Mucosa of rectum (tissue), 2 donors: Measurements from ENCODE around the gene LRP10.

ENCODE experiments used
- H3K27ac ChIP-seq, 2 donors: one replicate each; pipeline ENCODE4 v1.7.0; 2013; ENCODE audit warnings: inconsistent platforms in 2 of 2, low read depth in 2 of 2, low read length in 2 of 2
- H3K27me3 ChIP-seq, 2 donors: one replicate each; pipeline ENCODE4 v1.7.0; 2013; ENCODE audit warnings: low read length in 2 of 2; ENCODE audit not compliant: control insufficient read depth in 2 of 2, insufficient read depth in 2 of 2
- H3K36me3 ChIP-seq, 2 donors: one replicate each; pipeline ENCODE4 v1.7.0; 2013; ENCODE audit warnings: low read length in 2 of 2; ENCODE audit not compliant: control insufficient read depth in 2 of 2, insufficient read depth in 2 of 2
- H3K4me1 ChIP-seq, 2 donors: one replicate each; pipeline ENCODE4 v1.7.0; 2013; ENCODE audit warnings: low read length in 2 of 2, mild to moderate bottlenecking in 1 of 2; ENCODE audit not compliant: control insufficient read depth in 2 of 2, insufficient read depth in 2 of 2
- H3K4me3 ChIP-seq, 2 donors: one replicate each; pipeline ENCODE4 v1.7.0; 2013; ENCODE audit warnings: low read length in 2 of 2
- H3K9ac ChIP-seq, 2 donors: one replicate each; pipeline ENCODE4 v1.7.0; 2013; ENCODE audit warnings: low read length in 2 of 2, low read depth in 1 of 2, mild to moderate bottlenecking in 1 of 2
- H3K9me3 ChIP-seq, 2 donors: one replicate each; pipeline ENCODE4 v1.7.0; 2013; ENCODE audit warnings: low read length in 2 of 2; ENCODE audit not compliant: control insufficient read depth in 2 of 2
- donor health status: healthy.
- donor health status: Normal muscosa, but diverticular disease.

The LRP10 gene

DNA sequence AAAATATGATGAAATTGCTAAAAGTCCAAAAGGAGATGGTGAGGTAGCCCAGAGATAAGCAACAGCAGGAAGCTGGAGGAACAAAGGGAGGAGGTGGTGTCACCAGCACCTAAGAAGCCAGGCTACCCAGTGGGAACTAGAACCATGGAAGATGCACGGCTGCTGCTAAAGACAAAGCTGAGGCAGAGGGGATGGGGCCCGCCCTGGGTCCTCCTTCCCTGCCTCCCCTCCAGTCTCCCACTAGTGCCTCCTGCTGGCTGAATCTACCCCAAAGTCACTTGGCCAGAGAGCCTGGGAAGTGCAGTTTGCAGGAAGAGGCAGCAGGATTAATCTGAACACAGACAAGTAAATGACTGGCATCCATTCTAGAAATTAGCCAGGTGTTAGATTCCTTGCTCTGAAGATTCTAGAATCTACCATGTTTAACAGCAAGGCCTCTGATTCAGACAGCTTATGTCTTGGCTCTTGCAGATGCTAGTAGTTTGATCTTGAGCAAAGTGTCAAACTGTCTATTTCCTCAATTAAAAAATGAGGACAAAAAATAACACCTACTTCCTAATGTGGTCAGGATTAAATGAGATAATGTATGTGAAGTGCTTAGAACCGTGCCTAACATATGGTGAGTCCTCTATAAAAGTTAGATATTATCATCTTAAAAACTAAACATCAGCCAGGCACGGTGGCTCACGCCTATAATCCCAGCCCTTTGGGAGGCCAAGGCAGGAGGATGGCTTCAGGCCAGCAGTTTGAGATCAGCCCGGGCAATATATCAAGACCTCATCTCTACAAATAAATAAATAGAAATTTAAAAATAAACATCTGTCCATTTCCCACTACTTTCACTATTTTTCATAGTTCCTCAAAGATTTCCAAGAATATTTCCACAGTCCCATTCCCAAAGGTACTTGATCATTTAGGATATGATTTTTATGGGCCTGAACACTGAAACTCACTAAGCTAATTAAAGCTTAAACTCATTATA, 5.8 kb upstream of the LRP10 start:
- no peak overlapping the region for H3K27ac ChIP-seq
- no peak overlapping the region for H3K4me3 ChIP-seq
- no peaks in the 10 kb centered on the region for H3K36me3 ChIP-seq
- no peak overlapping the region for H3K9ac ChIP-seq
- H3K4me1 ChIP-seq = peaks cover 4 to 5% of the 10 kb centered on the region in 2 donors
- no peaks in the 10 kb centered on the region for H3K9me3 ChIP-seq
- H3K27me3 ChIP-seq = no peaks in the 10 kb centered on the region

DNA sequence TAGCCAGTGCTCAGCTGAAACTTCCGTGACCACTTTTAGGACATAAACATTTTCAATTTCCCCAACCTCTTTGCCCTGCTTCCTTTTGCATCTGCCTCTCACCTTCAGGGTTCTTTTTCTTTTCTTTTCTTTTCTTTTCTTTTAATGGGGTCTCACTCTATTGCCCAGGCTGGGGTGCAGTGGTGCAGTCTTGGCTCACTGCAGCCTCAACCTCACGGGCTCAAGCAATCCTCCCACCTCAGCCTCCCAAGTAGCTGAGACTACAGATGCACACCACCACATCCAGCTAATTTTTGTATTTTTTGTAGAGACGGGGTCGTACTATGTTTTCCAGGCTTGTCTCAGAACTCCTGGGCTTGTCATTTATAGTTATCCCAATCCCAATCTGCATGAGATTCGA, 4.7 kb upstream of the LRP10 start:
- no peaks in the 10 kb centered on the region for H3K9me3 ChIP-seq

DNA sequence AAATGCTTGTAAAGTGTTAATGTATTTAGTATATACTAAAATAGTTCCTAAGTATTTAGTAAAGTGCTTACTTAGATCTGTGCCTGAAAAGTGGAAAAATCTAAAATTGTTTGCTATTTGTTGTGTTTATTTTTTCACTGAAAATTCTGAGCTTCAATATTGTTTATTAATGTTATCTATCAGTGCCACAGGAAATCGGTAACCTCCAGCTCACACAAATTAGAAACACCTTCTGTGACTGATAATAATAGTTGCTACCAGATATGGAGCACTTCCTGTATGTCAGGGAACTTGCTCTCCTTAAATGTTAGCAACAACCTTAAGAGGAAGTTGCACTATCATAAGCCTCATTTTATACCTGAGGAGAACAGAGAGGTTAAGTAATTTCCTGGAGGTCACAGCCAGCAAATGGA, 723 bp upstream of the LRP10 start:
- H3K4me1 ChIP-seq = peaks cover 16 to 21% of the 10 kb centered on the region in 2 donors
- peak overlapping the region; percentile 92 to 98 for H3K9ac ChIP-seq

More for the DNA sequence above, 4.7 kb upstream of the LRP10 start:
- no peaks in the 10 kb centered on the region for H3K36me3 ChIP-seq
- H3K27ac ChIP-seq = no peak overlapping the region
- no peaks in the 10 kb centered on the region for H3K27me3 ChIP-seq
- no peak overlapping the region for H3K9ac ChIP-seq
- peaks cover 7 to 9% of the 10 kb centered on the region in 2 donors for H3K4me1 ChIP-seq
- H3K4me3 ChIP-seq = no peak overlapping the region

DNA sequence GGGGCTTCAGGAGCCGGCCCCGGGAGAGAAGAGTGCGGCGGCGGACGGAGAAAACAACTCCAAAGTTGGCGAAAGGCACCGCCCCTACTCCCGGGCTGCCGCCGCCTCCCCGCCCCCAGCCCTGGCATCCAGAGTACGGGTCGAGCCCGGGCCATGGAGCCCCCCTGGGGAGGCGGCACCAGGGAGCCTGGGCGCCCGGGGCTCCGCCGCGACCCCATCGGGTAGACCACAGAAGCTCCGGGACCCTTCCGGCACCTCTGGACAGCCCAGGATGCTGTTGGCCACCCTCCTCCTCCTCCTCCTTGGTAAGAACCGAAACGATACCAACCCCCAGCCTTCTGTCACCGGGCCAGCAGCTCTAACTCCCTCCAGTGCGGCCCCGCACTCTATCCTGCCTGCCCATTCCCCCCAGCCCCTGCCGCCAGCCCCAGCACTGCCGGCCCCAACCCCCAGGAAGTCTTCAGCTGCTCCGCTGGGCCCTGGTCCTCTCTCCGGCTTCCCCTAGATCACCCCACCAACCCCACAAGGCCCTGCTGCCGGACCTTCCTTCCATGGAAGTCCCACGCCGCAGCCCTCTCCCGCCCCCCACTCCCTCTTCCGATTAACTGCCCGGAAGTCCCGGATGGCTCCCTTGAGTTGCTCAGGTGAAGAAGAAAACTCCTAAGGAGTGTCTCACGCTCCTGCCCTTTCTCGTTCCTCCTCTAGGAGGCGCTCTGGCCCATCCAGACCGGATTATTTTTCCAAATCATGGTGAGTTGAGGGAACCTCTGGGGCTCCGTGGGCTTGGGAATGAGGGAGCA, 693 bp downstream of the LRP10 start:
- H3K27ac ChIP-seq = peak overlapping the region; percentile 99 to 100
- no peaks in the 10 kb centered on the region for H3K9me3 ChIP-seq
- peaks cover 33 to 36% of the 10 kb centered on the region in 2 donors for H3K36me3 ChIP-seq
- H3K4me3 ChIP-seq = peak overlapping the region; percentile 90 to 95
- peak overlapping the region; percentile 92 to 98 for H3K9ac ChIP-seq
- H3K27me3 ChIP-seq = no peaks in the 10 kb centered on the region
- H3K4me1 ChIP-seq = peaks cover 16 to 21% of the 10 kb centered on the region in 2 donors

More for the DNA sequence above, 723 bp upstream of the LRP10 start:
- Histone ChIP-seq H3K36me3 (peaks cover 20 to 22% of the 10 kb centered on the region in 2 donors), H3K27ac (peak overlapping the region; percentile 99 to 100), H3K4me3 (peak overlapping the region; percentile 90 to 95), H3K27me3 (no peaks in the 10 kb centered on the region), H3K9me3 (no peaks in the 10 kb centered on the region)

DNA sequence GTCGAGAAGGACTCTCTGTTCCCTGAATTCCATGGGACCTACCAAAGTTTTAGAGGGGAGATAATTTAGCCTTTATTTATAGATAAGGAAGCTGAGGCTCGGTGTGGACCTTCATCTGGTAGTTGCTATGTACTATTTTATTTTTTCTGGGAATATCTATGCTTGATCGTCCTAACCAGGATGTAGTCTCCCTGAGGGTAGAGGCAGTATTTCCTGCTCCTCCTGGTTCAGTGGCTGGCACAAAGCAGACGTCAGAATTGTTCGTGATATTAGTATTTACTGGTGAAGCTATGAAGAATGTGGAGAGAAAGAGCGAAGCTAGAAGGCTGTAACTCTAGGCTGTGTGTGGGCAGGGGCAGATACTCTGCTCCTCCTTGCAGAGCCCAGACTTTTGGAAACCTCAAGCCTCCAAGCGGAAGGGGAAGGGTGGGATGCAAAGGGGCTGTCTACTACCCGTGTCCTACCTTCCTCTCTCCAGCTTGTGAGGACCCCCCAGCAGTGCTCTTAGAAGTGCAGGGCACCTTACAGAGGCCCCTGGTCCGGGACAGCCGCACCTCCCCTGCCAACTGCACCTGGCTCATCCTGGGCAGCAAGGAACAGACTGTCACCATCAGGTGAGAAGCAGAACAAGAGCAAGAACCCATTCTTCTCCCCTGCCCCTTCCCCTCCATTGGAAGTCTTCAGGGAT, 1.4 kb downstream of the LRP10 start:
- H3K4me3 ChIP-seq = peak overlapping the region; percentile 90 to 95
- H3K4me1 ChIP-seq = peaks cover 16 to 21% of the 10 kb centered on the region in 2 donors
- no peaks in the 10 kb centered on the region for H3K9me3 ChIP-seq
- peak overlapping the region; percentile 60 to 99 for H3K27ac ChIP-seq
- H3K27me3 ChIP-seq = no peaks in the 10 kb centered on the region
- peak overlapping the region; percentile 92 to 98 for H3K9ac ChIP-seq
- H3K36me3 ChIP-seq = peaks cover 41 to 43% of the 10 kb centered on the region in 2 donors

DNA sequence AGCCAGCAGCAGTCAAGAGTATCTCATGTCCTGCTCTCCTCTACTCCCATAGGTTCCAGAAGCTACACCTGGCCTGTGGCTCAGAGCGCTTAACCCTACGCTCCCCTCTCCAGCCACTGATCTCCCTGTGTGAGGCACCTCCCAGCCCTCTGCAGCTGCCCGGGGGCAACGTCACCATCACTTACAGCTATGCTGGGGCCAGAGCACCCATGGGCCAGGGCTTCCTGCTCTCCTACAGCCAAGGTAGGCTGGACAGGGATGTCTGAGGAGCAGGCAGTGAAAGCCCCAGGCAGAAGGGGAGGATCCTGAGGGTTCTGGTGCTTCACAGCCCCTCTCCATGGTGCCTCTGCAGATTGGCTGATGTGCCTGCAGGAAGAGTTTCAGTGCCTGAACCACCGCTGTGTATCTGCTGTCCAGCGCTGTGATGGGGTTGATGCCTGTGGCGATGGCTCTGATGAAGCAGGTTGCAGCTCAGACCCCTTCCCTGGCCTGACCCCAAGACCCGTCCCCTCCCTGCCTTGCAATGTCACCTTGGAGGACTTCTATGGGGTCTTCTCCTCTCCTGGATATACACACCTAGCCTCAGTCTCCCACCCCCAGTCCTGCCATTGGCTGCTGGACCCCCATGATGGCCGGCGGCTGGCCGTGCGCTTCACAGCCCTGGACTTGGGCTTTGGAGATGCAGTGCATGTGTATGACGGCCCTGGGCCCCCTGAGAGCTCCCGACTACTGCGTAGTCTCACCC, 3.6 kb downstream of the LRP10 start:
- Histone ChIP-seq H3K4me3 (no peak overlapping the region), H3K9me3 (no peaks in the 10 kb centered on the region), H3K9ac (no peak overlapping the region), H3K27me3 (no peaks in the 10 kb centered on the region), H3K36me3 (peaks cover 49 to 61% of the 10 kb centered on the region in 2 donors), H3K27ac (no peak overlapping the region), H3K4me1 (peaks cover 16 to 19% of the 10 kb centered on the region in 2 donors)

DNA sequence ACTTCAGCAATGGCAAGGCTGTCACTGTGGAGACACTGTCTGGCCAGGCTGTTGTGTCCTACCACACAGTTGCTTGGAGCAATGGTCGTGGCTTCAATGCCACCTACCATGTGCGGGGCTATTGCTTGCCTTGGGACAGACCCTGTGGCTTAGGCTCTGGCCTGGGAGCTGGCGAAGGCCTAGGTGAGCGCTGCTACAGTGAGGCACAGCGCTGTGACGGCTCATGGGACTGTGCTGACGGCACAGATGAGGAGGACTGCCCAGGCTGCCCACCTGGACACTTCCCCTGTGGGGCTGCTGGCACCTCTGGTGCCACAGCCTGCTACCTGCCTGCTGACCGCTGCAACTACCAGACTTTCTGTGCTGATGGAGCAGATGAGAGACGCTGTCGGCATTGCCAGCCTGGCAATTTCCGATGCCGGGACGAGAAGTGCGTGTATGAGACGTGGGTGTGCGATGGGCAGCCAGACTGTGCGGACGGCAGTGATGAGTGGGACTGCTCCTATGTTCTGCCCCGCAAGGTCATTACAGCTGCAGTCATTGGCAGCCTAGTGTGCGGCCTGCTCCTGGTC, 4.3 kb downstream of the LRP10 start:
- Histone ChIP-seq H3K4me1 (peaks cover 10 to 14% of the 10 kb centered on the region in 2 donors), H3K9me3 (no peaks in the 10 kb centered on the region), H3K27ac (no peak overlapping the region), H3K4me3 (no peak overlapping the region), H3K27me3 (no peaks in the 10 kb centered on the region), H3K36me3 (peaks cover 49 to 61% of the 10 kb centered on the region in 2 donors), H3K9ac (no peak overlapping the region)

DNA sequence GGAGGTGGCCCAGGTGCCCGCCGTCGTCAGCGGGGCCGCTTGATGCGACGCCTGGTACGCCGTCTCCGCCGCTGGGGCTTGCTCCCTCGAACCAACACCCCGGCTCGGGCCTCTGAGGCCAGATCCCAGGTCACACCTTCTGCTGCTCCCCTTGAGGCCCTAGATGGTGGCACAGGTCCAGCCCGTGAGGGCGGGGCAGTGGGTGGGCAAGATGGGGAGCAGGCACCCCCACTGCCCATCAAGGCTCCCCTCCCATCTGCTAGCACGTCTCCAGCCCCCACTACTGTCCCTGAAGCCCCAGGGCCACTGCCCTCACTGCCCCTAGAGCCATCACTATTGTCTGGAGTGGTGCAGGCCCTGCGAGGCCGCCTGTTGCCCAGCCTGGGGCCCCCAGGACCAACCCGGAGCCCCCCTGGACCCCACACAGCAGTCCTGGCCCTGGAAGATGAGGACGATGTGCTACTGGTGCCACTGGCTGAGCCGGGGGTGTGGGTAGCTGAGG, 5.5 kb downstream of the LRP10 start:
- no peak overlapping the region for H3K9ac ChIP-seq
- H3K4me3 ChIP-seq = no peak overlapping the region
- H3K4me1 ChIP-seq = peaks cover 9 to 11% of the 10 kb centered on the region in 2 donors
- H3K9me3 ChIP-seq = no peaks in the 10 kb centered on the region
- H3K36me3 ChIP-seq = peaks cover 49 to 61% of the 10 kb centered on the region in 2 donors
- H3K27ac ChIP-seq = no peak overlapping the region
- peaks cover 0 to 1% of the 10 kb centered on the region in 2 donors for H3K27me3 ChIP-seq
